ENCODE data around the gene UGT2A1.
A peak's percentile ranks its signal among the peaks of the same experiment; 100 is the strongest.

The UGT2A1 gene

DNA sequence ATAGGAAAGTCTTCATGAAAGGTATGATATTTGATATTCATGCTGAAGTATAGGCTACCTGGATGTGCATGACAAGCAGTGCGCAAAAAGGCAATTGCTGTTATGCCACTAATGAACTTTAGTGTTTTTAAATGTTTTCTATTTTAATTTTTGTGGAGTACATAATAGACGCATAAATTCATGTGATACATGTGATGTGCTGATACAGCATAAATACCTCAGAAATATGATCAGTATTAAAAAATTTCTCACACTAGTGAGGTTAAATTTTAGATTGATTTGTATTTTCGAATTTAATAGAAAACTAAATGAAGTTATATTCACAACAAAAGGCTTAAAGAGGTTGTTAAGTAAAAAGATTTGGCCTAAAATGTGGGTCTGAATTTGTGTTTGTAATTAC is 2.2 kb downstream of the UGT2A1 start:
- no peaks in the 10 kb centered on the region for H3K9me3 ChIP-seq (ENCODE audit: control insufficient read depth, insufficient read depth, low read length)
- H3K27me3 ChIP-seq (ENCODE audit: control insufficient read depth, insufficient read depth, low read length), result no peaks in the 10 kb centered on the region
- no peak overlapping the region for H3K27ac ChIP-seq (ENCODE audit: low read length)
- no peaks in the 10 kb centered on the region for H3K4me1 ChIP-seq (ENCODE audit: control insufficient read depth, insufficient read depth, low read length)
- H3K36me3 ChIP-seq (ENCODE audit: control insufficient read depth, insufficient read depth, low read length), result no peaks in the 10 kb centered on the region
- WGBS (ENCODE audit: insufficient coverage, insufficient read length), result 100% methylated on average over 1 of the region's 3 CpGs
- H3K4me3 ChIP-seq (ENCODE audit: low read length), result no peak overlapping the region
- DNase-seq (ENCODE audit: low read depth, low spot score), result no peak

DNA sequence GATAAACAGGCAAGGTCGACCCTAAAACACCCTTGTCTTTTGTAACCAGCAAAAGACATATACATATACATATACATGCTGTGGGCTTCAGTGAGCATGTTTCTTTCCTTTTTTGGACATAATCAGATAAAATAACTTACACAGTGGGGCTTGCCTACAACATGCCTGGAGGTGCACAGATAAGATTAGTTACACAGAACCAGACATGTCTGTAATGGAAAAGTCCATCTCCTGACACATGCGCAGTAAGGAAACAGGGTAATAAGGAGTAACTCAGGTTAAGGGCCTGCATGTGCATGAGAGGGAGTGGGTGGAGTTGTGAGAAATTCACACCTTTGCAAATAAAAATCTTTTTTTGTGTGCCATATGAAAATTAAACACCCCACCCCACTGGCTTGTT is 3.4 kb downstream of the UGT2A1 start:
- H3K27ac ChIP-seq (ENCODE audit: low read length), result no peak overlapping the region

DNA sequence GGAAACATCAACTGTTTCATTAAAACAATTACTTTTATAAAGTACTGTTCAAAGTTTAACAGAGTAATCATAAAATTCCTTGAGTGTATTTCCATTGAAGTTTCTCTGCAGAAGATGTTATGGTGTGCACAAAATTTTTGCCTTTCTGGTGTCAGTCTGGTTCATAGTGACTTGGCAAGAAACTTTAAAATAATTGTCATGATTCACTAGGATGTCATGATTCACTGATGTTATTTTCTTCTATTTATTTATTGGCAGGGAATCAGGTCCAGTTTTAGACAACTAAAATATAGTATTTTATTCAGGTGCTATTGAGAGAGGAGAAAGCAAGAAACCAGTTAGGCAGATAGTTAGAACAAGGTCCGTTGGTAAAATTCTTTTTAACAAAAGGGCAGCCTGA is 3.8 kb downstream of the UGT2A1 start:
- WGBS (ENCODE audit: insufficient coverage, insufficient read length), result no CpG with 5 or more reads among the region's 1 CpG
- H3K27me3 ChIP-seq (ENCODE audit: control insufficient read depth, insufficient read depth, low read length), result no peaks in the 10 kb centered on the region
- no peaks in the 10 kb centered on the region for H3K36me3 ChIP-seq (ENCODE audit: control insufficient read depth, insufficient read depth, low read length)
- no peaks in the 10 kb centered on the region for H3K9me3 ChIP-seq (ENCODE audit: control insufficient read depth, insufficient read depth, low read length)
- H3K27ac ChIP-seq (ENCODE audit: low read length), result no peak overlapping the region
- DNase-seq (ENCODE audit: low read depth, low spot score), result no peak
- H3K4me3 ChIP-seq (ENCODE audit: low read length), result no peak overlapping the region
- H3K4me1 ChIP-seq (ENCODE audit: control insufficient read depth, insufficient read depth, low read length), result no peaks in the 10 kb centered on the region

More for the DNA sequence above, 3.4 kb downstream of the UGT2A1 start:
- Histone ChIP-seq H3K4me3 (ENCODE audit: low read length) (no peak overlapping the region), H3K4me1 (ENCODE audit: control insufficient read depth, insufficient read depth, low read length) (no peaks in the 10 kb centered on the region), H3K27me3 (ENCODE audit: control insufficient read depth, insufficient read depth, low read length) (no peaks in the 10 kb centered on the region), H3K36me3 (ENCODE audit: control insufficient read depth, insufficient read depth, low read length) (no peaks in the 10 kb centered on the region), H3K9me3 (ENCODE audit: control insufficient read depth, insufficient read depth, low read length) (no peaks in the 10 kb centered on the region)
- WGBS (ENCODE audit: insufficient coverage, insufficient read length), result no CpG with 5 or more reads among the region's 2 CpGs
- no peak for DNase-seq (ENCODE audit: low read depth, low spot score)

DNA sequence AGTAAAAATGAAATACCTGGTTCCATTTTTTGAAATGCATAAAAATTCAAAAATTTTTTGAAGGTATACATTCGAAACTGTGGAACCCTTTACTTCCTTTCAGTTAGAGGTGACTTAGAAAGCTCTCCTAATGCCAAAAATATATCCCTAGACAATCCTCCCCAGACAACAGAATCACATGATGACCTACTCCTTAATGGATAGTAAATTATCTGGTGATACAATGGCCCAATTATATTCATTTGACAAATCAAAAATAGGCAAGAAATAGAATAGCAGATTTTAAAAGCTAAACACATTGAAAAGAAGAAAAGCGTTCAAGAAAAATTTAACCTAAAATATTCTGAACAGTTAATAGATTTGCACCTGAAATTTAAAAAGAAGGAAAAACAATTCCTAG is 10.1 kb downstream of the UGT2A1 start:
- Histone ChIP-seq H3K9me3 (ENCODE audit: control insufficient read depth, insufficient read depth, low read length) (no peaks in the 10 kb centered on the region), H3K4me3 (ENCODE audit: low read length) (no peak overlapping the region), H3K36me3 (ENCODE audit: control insufficient read depth, insufficient read depth, low read length) (no peaks in the 10 kb centered on the region), H3K27me3 (ENCODE audit: control insufficient read depth, insufficient read depth, low read length) (no peaks in the 10 kb centered on the region), H3K27ac (ENCODE audit: low read length) (no peak overlapping the region), H3K4me1 (ENCODE audit: control insufficient read depth, insufficient read depth, low read length) (no peaks in the 10 kb centered on the region)
- no peak for DNase-seq (ENCODE audit: low read depth, low spot score)
- no CpG with 5 or more reads among the region's 2 CpGs for WGBS (ENCODE audit: insufficient coverage, insufficient read length)

DNA sequence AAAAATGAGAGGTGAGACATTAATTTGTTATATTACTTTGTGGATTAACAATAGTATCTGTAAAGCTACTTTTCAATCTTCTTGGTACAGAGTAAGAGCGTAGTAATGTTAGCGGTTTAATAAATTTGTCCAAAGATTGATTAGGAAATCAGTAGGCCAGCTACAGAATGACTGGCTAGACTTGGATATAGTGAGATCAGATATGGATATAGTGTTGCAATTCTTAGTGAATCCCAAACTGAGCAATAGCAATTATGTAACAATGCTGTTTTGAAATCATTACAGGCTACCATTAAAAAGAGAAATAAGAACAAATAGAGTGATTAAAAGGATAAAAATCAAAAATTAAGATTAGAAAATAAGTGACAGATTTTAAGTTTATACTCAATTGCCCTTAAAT is 12.8 kb downstream of the UGT2A1 start:
- Histone ChIP-seq H3K36me3 (ENCODE audit: control insufficient read depth, insufficient read depth, low read length) (no peaks in the 10 kb centered on the region), H3K27ac (ENCODE audit: low read length) (no peak overlapping the region)
- no peak for DNase-seq (ENCODE audit: low read depth, low spot score)

DNA sequence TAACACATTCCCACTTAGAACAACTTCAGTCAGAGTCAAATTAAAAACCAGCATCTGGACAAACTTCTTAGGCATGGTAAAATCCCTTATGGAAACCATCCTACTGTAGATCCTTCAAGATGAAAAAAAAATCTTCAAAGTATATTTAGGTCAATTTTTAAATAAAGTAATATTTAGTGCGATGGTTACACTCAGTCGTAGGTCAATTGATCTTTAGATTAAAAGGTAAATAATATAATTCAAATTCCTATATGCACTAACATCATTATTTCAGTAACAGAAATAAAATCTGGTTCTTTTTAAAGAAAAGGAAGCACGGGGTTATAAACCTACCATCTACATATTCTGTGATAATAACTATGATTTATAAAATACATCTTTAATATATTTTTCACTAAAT is 13.5 kb downstream of the UGT2A1 start, which contains the start of gene UGT2A2:
TSS of gene UGT2A2 (minus strand) at position 101 of the 400 bp plus-strand sequence. CDS start at position 99, 2 bp downstream.
- H3K27me3 ChIP-seq (ENCODE audit: control insufficient read depth, insufficient read depth, low read length), result no peaks in the 10 kb centered on the region
- no peak within 1 kb of the TSS for H3K4me3 ChIP-seq (ENCODE audit: low read length)
- H3K36me3 ChIP-seq (ENCODE audit: control insufficient read depth, insufficient read depth, low read length), result no peaks in the 10 kb centered on the region
- no CpG with 5 or more reads among the region's 3 CpGs for WGBS (ENCODE audit: insufficient coverage, insufficient read length)
- no peaks in the 10 kb centered on the region for H3K9me3 ChIP-seq (ENCODE audit: control insufficient read depth, insufficient read depth, low read length)
- H3K4me1 ChIP-seq (ENCODE audit: control insufficient read depth, insufficient read depth, low read length), result no peaks in the 10 kb centered on the region
- no peak for DNase-seq (ENCODE audit: low read depth, low spot score)
- H3K27ac ChIP-seq (ENCODE audit: low read length), result no peak within 1 kb of the TSS

More for the DNA sequence above, 12.8 kb downstream of the UGT2A1 start:
- H3K9me3 ChIP-seq (ENCODE audit: control insufficient read depth, insufficient read depth, low read length), result no peaks in the 10 kb centered on the region
- H3K27me3 ChIP-seq (ENCODE audit: control insufficient read depth, insufficient read depth, low read length), result no peaks in the 10 kb centered on the region
- no CpG with 5 or more reads among the region's 2 CpGs for WGBS (ENCODE audit: insufficient coverage, insufficient read length)
- no peaks in the 10 kb centered on the region for H3K4me1 ChIP-seq (ENCODE audit: control insufficient read depth, insufficient read depth, low read length)
- no peak overlapping the region for H3K4me3 ChIP-seq (ENCODE audit: low read length)

DNA sequence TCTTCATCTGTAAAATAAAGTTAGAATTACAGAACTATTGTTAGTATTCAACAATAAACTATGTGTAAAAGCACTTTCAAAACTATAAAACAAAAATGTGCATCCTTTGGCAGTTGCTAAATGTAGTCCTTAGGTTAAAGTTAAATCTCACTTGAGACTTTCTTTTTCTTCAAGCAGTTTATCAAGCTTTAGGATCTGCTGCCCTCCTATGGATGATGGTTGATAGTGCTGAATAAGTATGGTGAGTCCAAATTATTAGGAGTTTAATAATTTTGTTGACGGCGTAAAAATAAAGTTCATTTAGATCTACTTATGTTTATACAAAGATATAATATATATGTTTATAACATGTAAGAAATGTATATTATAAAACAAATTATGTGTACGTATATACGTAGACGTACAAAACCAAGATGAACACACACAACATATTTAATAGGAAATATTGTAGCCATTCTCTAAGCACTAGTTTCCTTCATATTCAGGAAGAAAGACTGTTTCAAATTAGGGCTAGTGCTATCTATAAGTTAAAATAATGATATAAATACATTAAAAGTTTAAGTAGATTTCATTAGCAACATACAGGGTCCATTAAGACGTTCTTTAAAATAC is 35.9 kb downstream of the UGT2A1 start:
- no peaks in the 10 kb centered on the region for H3K9me3 ChIP-seq (ENCODE audit: control insufficient read depth, insufficient read depth, low read length)
- no peak overlapping the region for H3K27ac ChIP-seq (ENCODE audit: low read length)
- no peaks in the 10 kb centered on the region for H3K27me3 ChIP-seq (ENCODE audit: control insufficient read depth, insufficient read depth, low read length)
- no peaks in the 10 kb centered on the region for H3K36me3 ChIP-seq (ENCODE audit: control insufficient read depth, insufficient read depth, low read length)
- peak; percentile 7 for DNase-seq (ENCODE audit: low read depth, low spot score)
- no CpG with 5 or more reads among the region's 6 CpGs for WGBS (ENCODE audit: insufficient coverage, insufficient read length)
- H3K4me3 ChIP-seq (ENCODE audit: low read length), result no peak overlapping the region
- no peaks in the 10 kb centered on the region for H3K4me1 ChIP-seq (ENCODE audit: control insufficient read depth, insufficient read depth, low read length)

DNA sequence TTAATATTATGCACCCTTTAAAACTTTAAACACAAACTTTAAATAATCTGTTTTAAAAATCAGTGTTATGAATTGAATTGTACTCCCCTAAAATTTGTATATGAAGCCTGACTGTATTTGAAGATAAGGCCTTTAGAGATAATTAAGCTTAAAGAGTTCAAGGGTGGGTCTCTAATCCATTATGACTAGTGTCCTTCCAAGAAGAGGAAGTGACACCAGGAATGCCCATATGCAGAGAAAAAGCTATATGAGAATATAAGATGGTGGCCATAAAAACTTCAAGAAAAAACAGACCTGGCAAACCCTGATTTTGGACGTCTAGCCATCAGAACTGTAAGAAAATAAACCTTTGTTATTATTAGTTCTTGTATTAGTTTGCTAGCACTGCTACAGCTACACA is 42.6 kb downstream of the UGT2A1 start:
- Histone ChIP-seq H3K27me3 (ENCODE audit: control insufficient read depth, insufficient read depth, low read length) (no peaks in the 10 kb centered on the region), H3K9me3 (ENCODE audit: control insufficient read depth, insufficient read depth, low read length) (no peaks in the 10 kb centered on the region), H3K4me1 (ENCODE audit: control insufficient read depth, insufficient read depth, low read length) (no peaks in the 10 kb centered on the region), H3K36me3 (ENCODE audit: control insufficient read depth, insufficient read depth, low read length) (no peaks in the 10 kb centered on the region), H3K4me3 (ENCODE audit: low read length) (no peak overlapping the region), H3K27ac (ENCODE audit: low read length) (no peak overlapping the region)
- no CpG with 5 or more reads among the region's 1 CpG for WGBS (ENCODE audit: insufficient coverage, insufficient read length)
- no peak for DNase-seq (ENCODE audit: low read depth, low spot score)

DNA sequence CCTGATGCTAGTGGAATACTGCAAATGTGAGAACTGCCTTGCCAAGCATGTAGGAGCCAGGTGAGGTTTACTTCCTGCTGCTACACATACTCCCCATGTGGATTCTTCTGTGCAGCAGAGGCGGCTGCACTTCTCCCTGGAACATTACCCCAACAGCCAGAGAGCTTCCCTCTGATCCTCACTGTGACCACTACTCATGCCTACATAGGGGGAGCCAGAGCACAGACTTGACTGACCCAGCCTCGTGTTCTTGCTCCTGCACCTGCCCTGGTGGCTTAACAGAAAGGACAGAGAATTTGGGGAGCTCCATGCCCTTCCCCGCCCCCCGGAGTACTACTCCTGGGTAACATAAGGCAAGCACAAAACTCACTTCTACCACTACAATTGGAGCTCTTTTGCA is 52.0 kb downstream of the UGT2A1 start:
- DNase-seq (ENCODE audit: low read depth, low spot score), result peak; percentile 27
- no peaks in the 10 kb centered on the region for H3K36me3 ChIP-seq (ENCODE audit: control insufficient read depth, insufficient read depth, low read length)
- H3K4me3 ChIP-seq (ENCODE audit: low read length), result no peak overlapping the region
- H3K27me3 ChIP-seq (ENCODE audit: control insufficient read depth, insufficient read depth, low read length), result no peaks in the 10 kb centered on the region
- H3K9me3 ChIP-seq (ENCODE audit: control insufficient read depth, insufficient read depth, low read length), result no peaks in the 10 kb centered on the region
- WGBS (ENCODE audit: insufficient coverage, insufficient read length), result no CpG with 5 or more reads among the region's 4 CpGs
- H3K4me1 ChIP-seq (ENCODE audit: control insufficient read depth, insufficient read depth, low read length), result no peaks in the 10 kb centered on the region
- no peak overlapping the region for H3K27ac ChIP-seq (ENCODE audit: low read length)

DNA sequence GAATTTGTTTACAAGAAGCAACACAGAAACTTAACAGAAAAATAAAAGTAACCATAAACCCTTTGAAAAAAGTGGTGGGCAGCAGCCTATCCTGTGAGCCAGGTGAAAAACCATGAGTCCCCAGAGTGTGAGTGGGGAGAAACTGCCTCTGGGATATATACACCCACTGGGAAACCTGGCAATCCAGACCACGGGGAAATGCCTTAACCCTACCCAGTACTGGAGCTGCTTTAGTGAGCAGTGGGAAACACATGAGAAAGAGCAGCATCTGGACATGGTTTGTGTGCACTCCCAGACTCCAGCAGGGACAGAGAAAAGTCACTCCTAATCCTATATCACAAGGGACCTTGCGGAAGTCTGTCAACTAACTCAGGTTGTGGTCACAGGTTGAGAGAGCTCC is 53.0 kb downstream of the UGT2A1 start:
- WGBS (ENCODE audit: insufficient coverage, insufficient read length), result no CpG with 5 or more reads among the region's 2 CpGs
- H3K36me3 ChIP-seq (ENCODE audit: control insufficient read depth, insufficient read depth, low read length), result no peaks in the 10 kb centered on the region
- no peaks in the 10 kb centered on the region for H3K4me1 ChIP-seq (ENCODE audit: control insufficient read depth, insufficient read depth, low read length)
- DNase-seq (ENCODE audit: low read depth, low spot score), result no peak
- H3K27me3 ChIP-seq (ENCODE audit: control insufficient read depth, insufficient read depth, low read length), result no peaks in the 10 kb centered on the region
- no peaks in the 10 kb centered on the region for H3K9me3 ChIP-seq (ENCODE audit: control insufficient read depth, insufficient read depth, low read length)
- no peak overlapping the region for H3K4me3 ChIP-seq (ENCODE audit: low read length)
- no peak overlapping the region for H3K27ac ChIP-seq (ENCODE audit: low read length)

DNA sequence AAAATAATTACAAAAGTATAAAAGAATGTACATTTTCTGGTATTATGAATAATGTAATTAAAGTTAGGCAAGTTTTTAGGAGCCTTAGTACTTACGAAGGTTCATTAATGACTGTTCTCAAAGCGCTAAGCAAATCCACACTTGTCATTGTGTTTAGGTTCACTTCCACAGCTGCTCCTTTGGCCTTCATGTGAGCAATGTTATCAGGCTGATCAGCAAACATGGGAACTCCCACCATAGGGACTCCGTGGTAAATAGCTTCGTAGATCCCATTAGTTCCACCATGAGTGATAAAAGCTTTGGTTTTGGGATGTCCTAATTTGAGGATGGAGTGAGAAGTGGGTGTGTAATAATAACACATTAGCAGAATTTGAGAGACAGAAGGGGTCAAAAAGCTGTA is 58.7 kb downstream of the UGT2A1 start:
- Histone ChIP-seq H3K9me3 (ENCODE audit: control insufficient read depth, insufficient read depth, low read length) (no peaks in the 10 kb centered on the region), H3K36me3 (ENCODE audit: control insufficient read depth, insufficient read depth, low read length) (no peaks in the 10 kb centered on the region), H3K4me3 (ENCODE audit: low read length) (no peak overlapping the region), H3K4me1 (ENCODE audit: control insufficient read depth, insufficient read depth, low read length) (no peaks in the 10 kb centered on the region), H3K27me3 (ENCODE audit: control insufficient read depth, insufficient read depth, low read length) (no peaks in the 10 kb centered on the region), H3K27ac (ENCODE audit: low read length) (no peak overlapping the region)
- WGBS (ENCODE audit: insufficient coverage, insufficient read length), result no CpG with 5 or more reads among the region's 4 CpGs
- no peak for DNase-seq (ENCODE audit: low read depth, low spot score)
